Activated CD8-positive, alpha-beta T cell treated with anti-CD3 and anti-CD28 coated beads for 36 hours (primary cell): Measurements from ENCODE around the gene ABCB6. TPM values are rescaled to one million over a fixed set of nuclear protein-coding genes. Genes with fewer than 3 reads are reported as not detected.
A peak's percentile ranks its signal among the peaks of the same experiment; 100 is the strongest.
"Not testable (repeated sequence)": the region's sequence is repeated elsewhere in the genome, so short reads cannot be mapped to it uniquely, and the experiment has no call there.

Experiments
- ATAC-seq: fragments of 200-7000 bp; cut with Tn5 transposase; one replicate; pipeline ENCODE4 v1.10.0; 2021; ENCODE audit warnings: mild to moderate bottlenecking, moderate library complexity
- CTCF ChIA-PET: fragments of 350-600 bp; sonication (Branson Sonifier 250); formaldehyde crosslinking; loops from one replicate; lab custom pipeline; 2021; ENCODE audit warnings: antibody characterized with exemption; lab: Charles Lee
- POLR2A ChIA-PET: fragments of 350-600 bp; sonication (Branson Sonifier 250); formaldehyde crosslinking; loops from one replicate; lab custom pipeline; 2021; ENCODE audit warnings: antibody characterized with exemption; lab: Charles Lee
- DNase-seq: peaks from one replicate; pipeline ENCODE4 v3.0.0-alpha.2; 2020
- H3K27ac Mint-ChIP-seq: one replicate; pipeline ENCODE4 v1.8.0; 2021; ENCODE audit warnings: mild to moderate bottlenecking, mixed read lengths
- H3K27me3 Mint-ChIP-seq: one replicate; pipeline ENCODE4 v1.8.0; 2021; ENCODE audit warnings: mixed read lengths
- H3K36me3 Mint-ChIP-seq: one replicate; pipeline ENCODE4 v1.8.0; 2021; ENCODE audit warnings: low read depth, mixed read lengths
- H3K4me1 Mint-ChIP-seq: one replicate; pipeline ENCODE4 v1.8.0; 2021; ENCODE audit warnings: low read depth, mixed read lengths
- H3K4me3 Mint-ChIP-seq: one replicate; pipeline ENCODE4 v1.8.0; 2021; ENCODE audit warnings: mild to moderate bottlenecking, moderate library complexity, mixed read lengths
- H3K9me3 Mint-ChIP-seq: one replicate; pipeline ENCODE4 v1.8.0; 2021; ENCODE audit warnings: mixed read lengths
- CTCF ChIP-seq: fragments of 200-600 bp; IDR thresholded peaks from one replicate; pipeline ENCODE4 v1.8.0; 2022; ENCODE audit warnings: antibody characterized with exemption, mild to moderate bottlenecking
- intact Hi-C: fragments of 100-400 bp; cut with micrococcal nuclease; formaldehyde crosslinking; loops from one replicate; pipeline ENCODE4 v1.10.0; 2022
- total RNA-seq, 2 experiments: library from RNA; stranded (reverse); gene quantifications; one replicate each; pipeline ENCODE4 v1.2.3, GENCODE V29; 2021

ABCB6 gene
- total RNA-seq, 2 experiments from 2014 or later: 32.3 to 35.7 TPM

GRCh38 chr2:219261024-219261855, 42.5 kb upstream of the ABCB6 start:
- Mint-ChIP-seq H3K4me3 (no peak overlapping the region), H3K36me3 (no peaks in the 10 kb centered on the region), H3K9me3 (no peaks in the 10 kb centered on the region), H3K27me3 (peaks cover 1% of the 10 kb centered on the region), H3K27ac (no peak overlapping the region), H3K4me1 (peaks cover 11% of the 10 kb centered on the region)
- TF ChIP-seq CTCF: no peak
- ATAC-seq (peak; percentile 26), DNase-seq (no peak)
- POLR2A ChIA-PET: interaction anchor here (0.7 to 2.9 kb wide), 6 partner anchors 8 to 97 kb away, joined by 3 to 19 read pairs (median 3); partner anchors contain the start of genes ATG9A, TUBA4A and TUBA4B
- intact Hi-C loops: no loop called here
- CTCF ChIA-PET: interaction anchor here (0.6 to 5.2 kb wide), 7 partner anchors 9 to 281 kb away, joined by 3 to 61 read pairs (median 4); partner anchors contain the start of genes DNAJB2 and TUBA4B

- peaks cover 21% of the 10 kb centered on the region for H3K4me1 Mint-ChIP-seq
- intact Hi-C loops, H3K27ac Mint-ChIP-seq, H3K27me3 Mint-ChIP-seq, ATAC-seq, H3K4me3 Mint-ChIP-seq, DNase-seq, H3K9me3 Mint-ChIP-seq, H3K36me3 Mint-ChIP-seq: not testable (repeated sequence)
- ChIA-PET CTCF (interaction anchor here (1.0 to 5.2 kb wide), 4 partner anchors 18 to 36 kb away, joined by 3 to 61 read pairs (median 6); partner anchors contain the start of gene DNAJB2), POLR2A (interaction anchor here (1.0 to 1.1 kb wide), 2 partner anchors 20 to 89 kb away, joined by 3 read pairs; partner anchors contain the start of gene SLC23A3)
Observed at GRCh38 chr2:219258942-219259341, 40.2 kb upstream of the ABCB6 start.

GRCh38 chr2:219254590-219255201, 35.9 kb upstream of the ABCB6 start:
- intact Hi-C loops: loop anchor here (2.0 kb wide), 1 partner anchor 24 kb away; the partner anchor contains the start of gene DNAJB2
- peak overlapping the region; percentile 94 for H3K27ac Mint-ChIP-seq
- peaks cover 39% of the 10 kb centered on the region for H3K4me1 Mint-ChIP-seq
- peak; percentile 67 for DNase-seq
- peak; percentile 57 for ATAC-seq
- POLR2A ChIA-PET: interaction anchor here (0.7 to 19.2 kb wide), 17 partner anchors 8 to 133 kb away, joined by 3 to 239 read pairs (median 10); partner anchors contain the start of genes ABCB6, ANKZF1, ATG9A and CNPPD1
- CTCF ChIA-PET: interaction anchor here (0.7 to 10.1 kb wide), 9 partner anchors 10 to 132 kb away, joined by 3 to 132 read pairs (median 7); partner anchors contain the start of genes ANKZF1, ATG9A, CNPPD1 and DNAJB2
- no peaks in the 10 kb centered on the region for H3K27me3 Mint-ChIP-seq
- peak overlapping the region; percentile 77 for H3K4me3 Mint-ChIP-seq
- no peak for TF ChIP-seq CTCF
- H3K36me3 Mint-ChIP-seq: peaks cover 35% of the 10 kb centered on the region
- no peaks in the 10 kb centered on the region for H3K9me3 Mint-ChIP-seq

GRCh38 chr2:219253753-219254589, 35.2 kb upstream of the ABCB6 start, which contains the start of gene TUBA4A:
TSS of gene TUBA4A (minus strand) at chr2:219253918. CDS start at chr2:219253858, 60 bp downstream.
- Mint-ChIP-seq H3K4me3 (peak within 1 kb of the TSS; percentile 77), H3K27me3 (no peaks in the 10 kb centered on the region), H3K9me3 (no peaks in the 10 kb centered on the region), H3K4me1 (peaks cover 46% of the 10 kb centered on the region), H3K36me3 (peaks cover 42% of the 10 kb centered on the region), H3K27ac (peak within 1 kb of the TSS; percentile 94)
- ChIA-PET CTCF (interaction anchor here (0.7 to 10.1 kb wide), 11 partner anchors 9 to 133 kb away, joined by 3 to 132 read pairs (median 5); partner anchors contain the start of genes ANKZF1, ATG9A, CNPPD1 and DNAJB2), POLR2A (interaction anchor here (0.6 to 19.2 kb wide), 17 partner anchors 9 to 356 kb away, joined by 3 to 239 read pairs (median 10); partner anchors contain the start of genes ABCB6, ANKZF1, ATG9A and CNPPD1)
- peak; percentile 73 for ATAC-seq
- intact Hi-C loops: loop anchor here (2.0 kb wide), 1 partner anchor 25 kb away; the partner anchor contains the start of gene DNAJB2
- DNase-seq: peak; percentile 92
- no peak for TF ChIP-seq CTCF
